Measurements from ENCODE around the gene USP7. TPM values are rescaled to one million over a fixed set of nuclear protein-coding genes. Genes with fewer than 3 reads are reported as not detected.
"Not testable (repeated sequence)": the region's sequence is repeated elsewhere in the genome, so short reads cannot be mapped to it uniquely, and the experiment has no call there.

Gene USP7
- total RNA-seq, 1 experiment from 2014 or later, result 73.8 TPM

DNA sequence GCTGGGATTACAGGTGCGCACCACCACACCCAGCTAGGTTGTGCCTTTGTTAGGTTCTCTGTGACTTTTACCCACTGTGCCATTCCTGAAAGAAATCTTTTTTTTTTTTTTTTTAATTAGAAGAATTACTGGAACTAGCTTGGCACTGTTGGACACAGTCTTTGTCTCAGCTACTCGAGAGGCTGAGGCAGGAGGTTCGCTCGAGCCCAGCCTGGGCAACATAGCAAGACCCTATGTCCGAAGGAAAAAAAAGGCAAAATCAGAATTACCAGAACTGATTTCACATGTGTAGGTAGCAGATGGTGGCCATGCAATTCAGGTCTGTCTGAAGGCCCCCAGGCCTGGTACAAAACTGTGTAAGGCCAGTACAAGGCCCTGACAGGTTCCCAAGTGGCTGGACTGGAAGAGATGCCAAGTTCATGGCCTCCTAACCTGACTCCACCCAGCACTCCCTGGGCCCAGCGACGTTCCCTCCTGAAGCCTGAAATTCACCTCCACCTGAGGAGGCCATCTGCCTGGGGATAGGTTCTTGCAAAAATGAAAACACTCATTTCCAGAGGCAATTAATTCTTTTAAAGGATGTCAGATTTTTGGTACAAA lies 117.9 kb downstream of the USP7 start:
- H3K9ac ChIP-seq (ENCODE audit: low read length), result no peak overlapping the region
- no peaks in the 10 kb centered on the region for H3K9me2 ChIP-seq (replicated peaks; ENCODE audit: low read length)
- intact Hi-C loops (cut with micrococcal nuclease), result no loop called here
- ChIA-PET POLR2A (ENCODE audit: unreplicated experiment) (no interaction called here), CTCF (no interaction called here)
- no peak for ATAC-seq
- H2AFZ ChIP-seq (ENCODE audit: low read length), result no peak overlapping the region
- no peaks in the 10 kb centered on the region for H3K9me3 ChIP-seq (ENCODE audit: low read length)
- no peak overlapping the region for H3K4me3 ChIP-seq (ENCODE audit: low read length)
- peaks cover 7% of the 10 kb centered on the region; the same call in 1 of the 2 replicates for H3K36me3 ChIP-seq (ENCODE audit: low read depth, low read length)
- TF ChIP-seq EZH2 (IDR thresholded peaks at IDR 0.05; ENCODE audit: low read length, unreplicated experiment) (no peak), CTCF (conservative IDR thresholded peaks at IDR 0.05; ENCODE audit: low read depth, low read length) (no peak), EZH2phosphoT487 (IDR thresholded peaks at IDR 0.05; ENCODE audit: borderline replicate concordance, low read length) (no peak)
- H3F3A ChIP-seq (ENCODE audit: low read length, unreplicated experiment), result peaks cover 5% of the 10 kb centered on the region
- H4K20me1 ChIP-seq (ENCODE audit: low read length), result no peaks in the 10 kb centered on the region
- no peak for DNase-seq
- H3K79me2 ChIP-seq (ENCODE audit: low read length), result 0 out of 2 replicates have a peak, but pooled peaks cover 6% of the 10 kb centered on the region
- BruUV-seq (replicated peaks), result no TSS peak
- no peak overlapping the region for H3K4me2 ChIP-seq (ENCODE audit: low read length)
- H3K27me3 ChIP-seq (ENCODE audit: low read length), result no peaks in the 10 kb centered on the region
- no peak overlapping the region for H3K27ac ChIP-seq (ENCODE audit: low read length)
- H3K4me1 ChIP-seq (ENCODE audit: insufficient read depth, low read length), result peaks cover 27% of the 10 kb centered on the region

GRCh38 chr16:8843296-8843695 lies 120.4 kb downstream of the USP7 start:
- H3K27me3 ChIP-seq (ENCODE audit: low read length); H4K20me1 ChIP-seq (ENCODE audit: low read length); H3K79me2 ChIP-seq (ENCODE audit: low read length); DNase-seq; CTCF ChIA-PET; H3K27ac ChIP-seq (ENCODE audit: low read length); H3K4me3 ChIP-seq (ENCODE audit: low read length); POLR2A ChIA-PET (ENCODE audit: unreplicated experiment); H3K36me3 ChIP-seq (ENCODE audit: low read depth, low read length); H3K4me2 ChIP-seq (ENCODE audit: low read length); H2AFZ ChIP-seq (ENCODE audit: low read length); H3K9me2 ChIP-seq (replicated peaks; ENCODE audit: low read length); H3K4me1 ChIP-seq (ENCODE audit: insufficient read depth, low read length); BruUV-seq (replicated peaks); intact Hi-C loops (cut with micrococcal nuclease); H3K9ac ChIP-seq (ENCODE audit: low read length); H3F3A ChIP-seq (ENCODE audit: low read length, unreplicated experiment); H3K9me3 ChIP-seq (ENCODE audit: low read length); ATAC-seq: not testable (repeated sequence)

Other genes starting within 250 kb of the USP7 start
- 5.8 and 7.4 TPM in 2 replicates for gene TMEM186, start 166.3 kb downstream of the USP7 start, total RNA-seq (2014; rRNA removed)
- 28.4 and 35.2 TPM in 2 replicates for gene PMM2, start 166.1 kb downstream of the USP7 start, total RNA-seq (2014; rRNA removed)
- 138 and 142 TPM in 2 replicates for gene CARHSP1, start 94.9 kb downstream of the USP7 start, total RNA-seq (2014; rRNA removed)
- gene LITAFD, start 81.6 kb downstream of the USP7 start, total RNA-seq (2014; rRNA removed), result not detected in 2 replicates
- 24.4 and 28.6 TPM in 2 replicates for gene HAPSTR1, start 127.7 kb upstream of the USP7 start, total RNA-seq (2014; rRNA removed)